ENCODE data around the gene CCSER1.

CCSER1 gene

DNA sequence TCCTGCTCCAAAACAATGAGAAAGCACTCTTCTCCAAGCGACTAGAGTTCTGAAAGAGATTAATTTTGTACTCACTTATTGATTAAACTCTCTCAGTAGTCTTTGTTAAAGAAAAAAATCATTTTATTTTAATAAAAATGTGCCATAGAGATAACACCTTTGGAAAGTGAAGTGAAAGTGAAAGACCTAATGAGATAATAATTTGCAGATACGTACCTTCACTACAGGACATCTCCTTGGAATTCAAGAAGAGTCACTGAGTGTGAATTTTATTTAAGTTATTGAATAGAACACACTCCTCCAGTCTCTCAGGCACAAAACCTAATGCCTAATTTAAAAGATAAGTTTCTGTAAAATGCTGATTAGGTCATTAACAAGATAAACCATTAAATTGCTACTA is 1106.0 kb downstream of the CCSER1 start:
- Histone ChIP-seq H3K27me3 (ENCODE audit: insufficient read depth, low read length) (no peaks in the 10 kb centered on the region), H3K9me2 (ENCODE audit: low read depth, low read length) (no peaks in the 10 kb centered on the region), H3F3A (ENCODE audit: insufficient read depth, low read length) (no peaks in the 10 kb centered on the region), H3K79me2 (ENCODE audit: insufficient read depth, low read length) (no peaks in the 10 kb centered on the region), H3K4me3 (ENCODE audit: low read depth, low read length, poor library complexity, severe bottlenecking) (no peak overlapping the region), H3K4me1 (ENCODE audit: insufficient read depth, low read length, severe bottlenecking) (no peaks in the 10 kb centered on the region), H3K9me3 (ENCODE audit: low read length) (no peaks in the 10 kb centered on the region), H3K9ac (ENCODE audit: low read length) (no peak overlapping the region), H4K20me1 (ENCODE audit: insufficient read depth, low read length) (no peaks in the 10 kb centered on the region), H3K36me3 (ENCODE audit: insufficient read depth, low read length) (no peaks in the 10 kb centered on the region), H2AFZ (ENCODE audit: low read length) (no peak overlapping the region), H3K27ac (ENCODE audit: low read depth, low read length, poor library complexity, severe bottlenecking) (no peak overlapping the region), H3K4me2 (ENCODE audit: low read length) (no peak overlapping the region)
- no peak for TF ChIP-seq EZH2 (IDR thresholded peaks at IDR 0.05; ENCODE audit: borderline replicate concordance, low read length)
- no peak for TF ChIP-seq CTCF (IDR thresholded peaks at IDR 0.05; ENCODE audit: low read length)

- Histone ChIP-seq H3K9ac (ENCODE audit: low read length) (no peak overlapping the region), H3F3A (ENCODE audit: insufficient read depth, low read length) (no peaks in the 10 kb centered on the region), H3K4me2 (ENCODE audit: low read length) (no peak overlapping the region), H4K20me1 (ENCODE audit: insufficient read depth, low read length) (no peaks in the 10 kb centered on the region), H3K4me1 (ENCODE audit: insufficient read depth, low read length, severe bottlenecking) (no peaks in the 10 kb centered on the region), H3K79me2 (ENCODE audit: insufficient read depth, low read length) (no peaks in the 10 kb centered on the region), H3K27me3 (ENCODE audit: insufficient read depth, low read length) (no peaks in the 10 kb centered on the region), H3K27ac (ENCODE audit: low read depth, low read length, poor library complexity, severe bottlenecking) (no peak overlapping the region), H3K9me2 (ENCODE audit: low read depth, low read length) (no peaks in the 10 kb centered on the region), H2AFZ (ENCODE audit: low read length) (no peak overlapping the region), H3K9me3 (ENCODE audit: low read length) (no peaks in the 10 kb centered on the region), H3K36me3 (ENCODE audit: insufficient read depth, low read length) (no peaks in the 10 kb centered on the region), H3K4me3 (ENCODE audit: low read depth, low read length, poor library complexity, severe bottlenecking) (no peak overlapping the region)
- no peak for TF ChIP-seq EZH2 (IDR thresholded peaks at IDR 0.05; ENCODE audit: borderline replicate concordance, low read length)
- no peak for TF ChIP-seq CTCF (IDR thresholded peaks at IDR 0.05; ENCODE audit: low read length)
Measured at GRCh38 chr4:91243132-91243531, 1115.9 kb downstream of the CCSER1 start.

GRCh38 chr4:91256043-91256442 is 1128.8 kb downstream of the CCSER1 start:
- no peak overlapping the region for H3K4me3 ChIP-seq (ENCODE audit: low read depth, low read length, poor library complexity, severe bottlenecking)
- H4K20me1 ChIP-seq (ENCODE audit: insufficient read depth, low read length): no peaks in the 10 kb centered on the region
- H3K9ac ChIP-seq (ENCODE audit: low read length): no peak overlapping the region
- TF ChIP-seq CTCF (IDR thresholded peaks at IDR 0.05; ENCODE audit: low read length): no peak
- no peak for TF ChIP-seq EZH2 (IDR thresholded peaks at IDR 0.05; ENCODE audit: borderline replicate concordance, low read length)
- H3K9me3 ChIP-seq (ENCODE audit: low read length): no peaks in the 10 kb centered on the region
- H3K9me2 ChIP-seq (ENCODE audit: low read depth, low read length): no peaks in the 10 kb centered on the region
- no peaks in the 10 kb centered on the region for H3K27me3 ChIP-seq (ENCODE audit: insufficient read depth, low read length)
- H3F3A ChIP-seq (ENCODE audit: insufficient read depth, low read length): no peaks in the 10 kb centered on the region
- H3K27ac ChIP-seq (ENCODE audit: low read depth, low read length, poor library complexity, severe bottlenecking): no peak overlapping the region
- no peaks in the 10 kb centered on the region for H3K4me1 ChIP-seq (ENCODE audit: insufficient read depth, low read length, severe bottlenecking)
- H2AFZ ChIP-seq (ENCODE audit: low read length): no peak overlapping the region
- no peaks in the 10 kb centered on the region for H3K79me2 ChIP-seq (ENCODE audit: insufficient read depth, low read length)
- no peak overlapping the region for H3K4me2 ChIP-seq (ENCODE audit: low read length)
- H3K36me3 ChIP-seq (ENCODE audit: insufficient read depth, low read length): no peaks in the 10 kb centered on the region

Data from OCI-LY1 (cell line).